Thymus (tissue), 14 donors: ENCODE measurements around the gene PKIB. TPM values are rescaled to one million over a fixed set of nuclear protein-coding genes. Genes with fewer than 3 reads are reported as not detected.

Experiments
- DNase-seq, 9 donors: peaks; one replicate each; pipeline ENCODE4 v3.0.0-alpha.2; 2013; ENCODE audit warnings: low spot score in 9 of 9, low read depth in 6 of 9, missing footprints in 1 of 9
- H3K27ac ChIP-seq, 2 donors: one replicate each; pipeline ENCODE4 v1.5.1; 2013; ENCODE audit warnings: control low read depth in 1 of 2, low read depth in 1 of 2, low read length in 1 of 2, mild to moderate bottlenecking in 1 of 2, moderate library complexity in 1 of 2
- H3K27me3 ChIP-seq, 2 donors: one replicate each; pipeline ENCODE4 v1.5.1; 2013; ENCODE audit warnings: low read length in 1 of 2; ENCODE audit not compliant: control insufficient read depth in 2 of 2, insufficient read depth in 1 of 2
- H3K36me3 ChIP-seq, 2 donors: one replicate each; pipeline ENCODE4 v1.5.1; 2013; ENCODE audit warnings: low read length in 1 of 2, mild to moderate bottlenecking in 1 of 2, moderate library complexity in 1 of 2; ENCODE audit not compliant: control insufficient read depth in 2 of 2, insufficient read depth in 2 of 2
- H3K4me1 ChIP-seq, 2 donors: one replicate each; pipeline ENCODE4 v1.5.1; 2013; ENCODE audit warnings: low read length in 2 of 2; ENCODE audit not compliant: control insufficient read depth in 2 of 2, insufficient read depth in 2 of 2
- H3K4me3 ChIP-seq, 2 donors: one replicate each; pipeline ENCODE4 v1.5.1; 2013; ENCODE audit warnings: low read length in 2 of 2, control low read depth in 1 of 2, mild to moderate bottlenecking in 1 of 2
- H3K9me3 ChIP-seq, 2 donors: one replicate each; pipeline ENCODE4 v1.5.1; 2013; ENCODE audit warnings: low read length in 1 of 2, mild to moderate bottlenecking in 1 of 2; ENCODE audit not compliant: control insufficient read depth in 2 of 2, insufficient read depth in 1 of 2
- WGBS: extraction: QIAGEN DNeasy Blood & Tissue Kit; methylation state at CpG from one replicate; pipeline ENCODE4 v1.1.7; 2013; 5-methylcytosine and 5-hydroxymethylcytosine counted together
- long read RNA-seq, 10 donors: transcript quantifications; one replicate each; lab custom pipeline, GENCODE V29; 2026
- polyA plus RNA-seq: library from polyadenylated mRNA; stranded (reverse); fragments of 200-250 nt; gene quantifications from one replicate; pipeline ENCODE4 v1.2.3, GENCODE V29; 2013
- total RNA-seq: library from RNA; stranded (reverse); fragments of 120-200 nt; gene quantifications from one replicate; pipeline ENCODE4 v1.2.4, GENCODE V29; 2013
- donor health status: healthy.

Gene PKIB
- total RNA-seq (8.0 TPM), polyA plus RNA-seq (7.0 TPM)
- long read RNA-seq, donor 1 = 0 reads
- long read RNA-seq, donor 2 = 0 reads
- long read RNA-seq, donor 3, partial matches to known transcripts = 35 of 38 reads
- long read RNA-seq, donor 3, other reads (novel, unspliced or antisense) = 0 of 38 reads
- long read RNA-seq, donor 4, partial matches to known transcripts = 0 of 2 reads
- long read RNA-seq, donor 4, other reads (novel, unspliced or antisense) = 0 of 2 reads
- long read RNA-seq, donor 5, partial matches to known transcripts = 0 of 5 reads
- long read RNA-seq, donor 5, other reads (novel, unspliced or antisense) = 0 of 5 reads
- long read RNA-seq, donor 6, partial matches to known transcripts = 0 of 2 reads
- long read RNA-seq, donor 6, other reads (novel, unspliced or antisense) = 0 of 2 reads
- long read RNA-seq, donor 7 = 0 reads
- long read RNA-seq, donor 8, partial matches to known transcripts = 5 of 5 reads
- long read RNA-seq, donor 8, other reads (novel, unspliced or antisense) = 0 of 5 reads
- long read RNA-seq, donor 9 = 0 reads
- long read RNA-seq, donor 10 = 0 reads

GRCh38 chr6:122609881-122610689 is at the start of gene PKIB:
PKIB (plus strand) TSS chr6:122610405; CDS start chr6:122717795, 107,390 bp downstream.
- Histone ChIP-seq H3K27me3 (peaks cover 12 to 34% of the 10 kb centered on the region in 2 donors), H3K4me1 (peaks cover 0 to 8% of the 10 kb centered on the region in 2 donors), H3K9me3 (peaks cover 0 to 2% of the 10 kb centered on the region in 2 donors), H3K4me3 (peak within 1 kb of the TSS; percentile 22 to 32), H3K27ac (no peak within 1 kb of the TSS), H3K36me3 (no peaks in the 10 kb centered on the region)
- WGBS = 1% methylated on average over 66 of the region's 66 CpGs
- DNase-seq = peak in 3 of 9 donors; percentile 7 to 40 (median 19)

GRCh38 chr6:122563364-122564052 is 46.7 kb upstream of the PKIB start:
- H3K27ac ChIP-seq = no peak overlapping the region
- no peaks in the 10 kb centered on the region for H3K4me1 ChIP-seq
- DNase-seq = no peak
- no peak overlapping the region for H3K4me3 ChIP-seq
- no peaks in the 10 kb centered on the region for H3K36me3 ChIP-seq
- H3K9me3 ChIP-seq = no peaks in the 10 kb centered on the region
- 95% methylated on average over 8 of the region's 8 CpGs for WGBS
- H3K27me3 ChIP-seq = no peaks in the 10 kb centered on the region

DNA sequence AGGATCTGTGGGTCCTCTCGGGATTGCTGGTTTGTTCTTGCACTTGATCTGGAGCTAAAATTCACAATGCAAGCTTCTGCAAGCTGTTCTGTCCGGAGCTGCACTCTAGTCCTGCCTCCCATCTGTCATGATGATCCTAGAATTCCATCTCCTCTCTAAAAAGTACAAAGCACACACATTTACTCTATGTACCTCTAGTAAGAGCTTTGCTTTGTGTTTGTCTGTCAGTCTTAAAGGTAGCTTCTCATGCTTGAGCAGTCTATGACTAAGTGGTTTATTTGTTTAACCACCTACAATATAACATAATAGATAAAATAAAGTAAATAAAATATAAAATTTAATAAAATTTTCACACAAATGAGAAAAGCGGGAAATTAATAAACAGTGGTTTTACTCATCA is 46.0 kb upstream of the PKIB start:
- Histone ChIP-seq H3K27ac (no peak overlapping the region), H3K27me3 (no peaks in the 10 kb centered on the region)
- 90% methylated on average over 3 of the region's 3 CpGs for WGBS

DNA sequence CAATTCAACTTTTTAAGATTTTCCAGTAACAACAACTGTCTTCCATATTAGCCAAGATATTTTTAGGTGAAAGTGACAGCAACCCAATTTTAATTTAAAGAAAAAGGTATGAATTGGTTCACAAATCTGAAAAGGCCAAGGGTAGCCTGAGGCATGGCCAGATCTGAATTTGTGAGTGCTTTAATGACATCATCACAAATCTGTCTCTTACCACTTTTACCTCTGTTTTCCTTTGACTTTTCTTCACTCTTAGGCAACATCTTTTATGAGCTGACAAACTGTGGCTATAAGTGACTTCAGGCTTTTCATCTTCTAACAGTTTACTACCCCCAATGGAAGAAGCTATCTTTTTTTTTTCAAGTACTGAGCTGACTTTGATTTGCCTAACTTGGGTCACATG is 44.5 kb upstream of the PKIB start:
- no peak for DNase-seq
- no peaks in the 10 kb centered on the region for H3K9me3 ChIP-seq
- no peaks in the 10 kb centered on the region for H3K27me3 ChIP-seq
- H3K4me1 ChIP-seq = no peaks in the 10 kb centered on the region
- H3K27ac ChIP-seq = no peak overlapping the region
- no peaks in the 10 kb centered on the region for H3K36me3 ChIP-seq
- H3K4me3 ChIP-seq = no peak overlapping the region

More for the DNA sequence above, 46.0 kb upstream of the PKIB start:
- H3K4me1 ChIP-seq = no peaks in the 10 kb centered on the region
- no peaks in the 10 kb centered on the region for H3K9me3 ChIP-seq
- no peaks in the 10 kb centered on the region for H3K36me3 ChIP-seq
- H3K4me3 ChIP-seq = no peak overlapping the region
- no peak for DNase-seq

GRCh38 chr6:122567034-122567433 is 43.2 kb upstream of the PKIB start:
- no peaks in the 10 kb centered on the region for H3K36me3 ChIP-seq
- DNase-seq = no peak
- no peak overlapping the region for H3K27ac ChIP-seq
- H3K27me3 ChIP-seq = no peaks in the 10 kb centered on the region
- H3K4me3 ChIP-seq = no peak overlapping the region
- H3K9me3 ChIP-seq = no peaks in the 10 kb centered on the region
- no peaks in the 10 kb centered on the region for H3K4me1 ChIP-seq
- WGBS = 91% methylated on average over 1 of the region's 1 CpG

DNA sequence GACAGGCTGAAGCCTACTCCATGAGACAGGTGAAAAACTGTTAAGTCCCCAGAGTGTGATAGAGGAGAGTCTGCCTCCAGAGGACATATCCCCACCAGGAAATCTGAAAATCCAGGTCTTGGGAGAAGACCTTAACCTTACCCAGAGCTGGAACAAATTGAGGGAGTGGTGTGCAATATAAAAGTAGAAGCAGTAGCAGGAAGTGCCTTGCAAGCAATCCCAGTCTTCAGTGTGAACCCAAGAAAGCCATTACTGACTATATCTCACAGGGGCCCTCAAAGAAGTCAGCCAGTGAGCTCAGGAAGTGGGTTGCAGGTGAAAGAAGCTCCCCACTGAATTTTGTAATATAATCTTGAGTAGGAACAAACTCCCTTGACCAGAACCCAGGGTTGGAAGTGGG is 41.9 kb upstream of the PKIB start:
- H3K36me3 ChIP-seq = no peaks in the 10 kb centered on the region
- H3K4me1 ChIP-seq = no peaks in the 10 kb centered on the region
- H3K4me3 ChIP-seq = no peak overlapping the region
- no peak overlapping the region for H3K27ac ChIP-seq
- H3K9me3 ChIP-seq = no peaks in the 10 kb centered on the region
- no peak for DNase-seq
- H3K27me3 ChIP-seq = no peaks in the 10 kb centered on the region

GRCh38 chr6:122568797-122569221 is 41.4 kb upstream of the PKIB start:
- no peak for DNase-seq

DNA sequence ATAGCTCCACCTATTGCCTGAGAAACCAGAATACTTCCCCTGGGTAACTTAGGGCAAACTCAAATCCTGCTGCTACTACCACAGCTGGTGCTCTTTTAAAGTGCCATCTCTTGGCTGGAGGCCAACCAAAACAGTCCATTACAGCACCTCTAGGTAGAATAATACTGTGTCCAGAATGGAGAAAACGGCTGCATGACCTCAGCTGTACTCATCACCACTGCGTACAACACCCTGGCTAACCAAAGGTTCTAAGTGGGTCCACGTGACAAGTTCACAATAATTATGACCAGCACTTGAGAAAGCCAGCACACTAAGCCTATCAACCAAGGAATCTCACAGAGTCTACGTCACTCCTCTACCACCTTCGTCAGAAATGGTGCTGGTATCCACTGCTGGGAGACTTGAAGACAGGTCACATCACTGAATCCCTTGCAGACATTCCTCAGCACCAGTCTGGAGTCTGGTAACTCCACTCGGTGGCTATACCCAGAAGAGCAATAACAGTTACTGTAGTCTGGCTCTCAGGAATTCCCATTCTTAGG is 40.9 kb upstream of the PKIB start:
- no peaks in the 10 kb centered on the region for H3K4me1 ChIP-seq
- H3K4me3 ChIP-seq = no peak overlapping the region
- no peaks in the 10 kb centered on the region for H3K27me3 ChIP-seq
- 89% methylated on average over 6 of the region's 6 CpGs for WGBS
- DNase-seq = no peak
- H3K9me3 ChIP-seq = no peaks in the 10 kb centered on the region
- no peak overlapping the region for H3K27ac ChIP-seq
- H3K36me3 ChIP-seq = no peaks in the 10 kb centered on the region

More at GRCh38 chr6:122568797-122569221, 41.4 kb upstream of the PKIB start:
- no peak overlapping the region for H3K4me3 ChIP-seq
- H3K9me3 ChIP-seq = no peaks in the 10 kb centered on the region
- no peaks in the 10 kb centered on the region for H3K27me3 ChIP-seq
- 88% methylated on average over 3 of the region's 3 CpGs for WGBS
- no peaks in the 10 kb centered on the region for H3K4me1 ChIP-seq
- H3K27ac ChIP-seq = no peak overlapping the region
- H3K36me3 ChIP-seq = no peaks in the 10 kb centered on the region
